Neutrophil (primary cell): Measurements from ENCODE around the gene ADAMTS2.

Source experiments
- H3K27ac ChIP-seq: fragments of 200-600 bp; sonication (generic); 2 replicates; pipeline ENCODE4 v1.5.1; 2016; ENCODE audit warnings: mild to moderate bottlenecking, moderate library complexity
- H3K27me3 ChIP-seq: fragments of 200-600 bp; sonication (generic); 2 replicates; pipeline ENCODE4 v1.6.0; 2016; ENCODE audit warnings: mild to moderate bottlenecking
- H3K36me3 ChIP-seq: fragments of 200-600 bp; sonication (generic); 2 replicates; pipeline ENCODE4 v1.5.1; 2017
- H3K4me1 ChIP-seq, 2 experiments: fragments of 200-600 bp in 1 of 2; sonication (generic) in 1 of 2; 1 replicate in 1 of 2; 2 replicates in 1 of 2; pipeline versions ENCODE4 v1.5.1 to v1.6.1; 2013 to 2016; ENCODE audit warnings: low read depth in 1 of 2, low read length in 1 of 2, mild to moderate bottlenecking in 1 of 2, moderate library complexity in 1 of 2; ENCODE audit not compliant: control insufficient read depth in 1 of 2, insufficient read depth in 1 of 2
- H3K4me3 ChIP-seq, 2 experiments: fragments of 200-600 bp in 1 of 2; sonication (generic) in 1 of 2; 1 replicate in 1 of 2; 2 replicates in 1 of 2; pipeline ENCODE4 v1.5.1; 2013 to 2016; ENCODE audit warnings: low read depth in 1 of 2, low read length in 1 of 2, mild to moderate bottlenecking in 1 of 2, moderate library complexity in 1 of 2
- H3K9me3 ChIP-seq: fragments of 200-600 bp; sonication (generic); 2 replicates; pipeline ENCODE4 v1.5.1; 2016
- CTCF ChIP-seq: fragments of 200-600 bp; sonication (generic); IDR thresholded peaks from 2 replicates; pipeline ENCODE4 v1.5.1; 2016; ENCODE audit warnings: antibody characterized with exemption

The ADAMTS2 gene

GRCh38 chr5:179302499-179303185, 42.6 kb downstream of the ADAMTS2 start:
- TF ChIP-seq CTCF, result no peak
- Histone ChIP-seq H3K9me3 (no peaks in the 10 kb centered on the region), H3K36me3 (no peaks in the 10 kb centered on the region), H3K27me3 (no peaks in the 10 kb centered on the region), H3K4me1 (no peaks in the 10 kb centered on the region), H3K27ac (no peak overlapping the region), H3K4me3 (no peak overlapping the region)

GRCh38 chr5:179301796-179302195, 43.5 kb downstream of the ADAMTS2 start:
- no peaks in the 10 kb centered on the region for H3K27me3 ChIP-seq
- H3K4me1 ChIP-seq, result no peaks in the 10 kb centered on the region
- H3K4me3 ChIP-seq, result no peak overlapping the region
- H3K27ac ChIP-seq, result no peak overlapping the region
- TF ChIP-seq CTCF, result no peak
- H3K36me3 ChIP-seq, result no peaks in the 10 kb centered on the region
- no peaks in the 10 kb centered on the region for H3K9me3 ChIP-seq

GRCh38 chr5:179301376-179301775, 43.9 kb downstream of the ADAMTS2 start:
- no peaks in the 10 kb centered on the region for H3K9me3 ChIP-seq
- H3K4me3 ChIP-seq, result no peak overlapping the region
- no peaks in the 10 kb centered on the region for H3K4me1 ChIP-seq
- no peaks in the 10 kb centered on the region for H3K27me3 ChIP-seq
- no peaks in the 10 kb centered on the region for H3K36me3 ChIP-seq
- no peak for TF ChIP-seq CTCF
- no peak overlapping the region for H3K27ac ChIP-seq

- Histone ChIP-seq H3K27me3 (no peaks in the 10 kb centered on the region), H3K9me3 (no peaks in the 10 kb centered on the region), H3K4me3 (no peak overlapping the region), H3K36me3 (no peaks in the 10 kb centered on the region), H3K27ac (no peak overlapping the region), H3K4me1 (no peaks in the 10 kb centered on the region)
- no peak for TF ChIP-seq CTCF
Observed at GRCh38 chr5:179300581-179301180, 44.6 kb downstream of the ADAMTS2 start.

- Histone ChIP-seq H3K27ac (no peak overlapping the region), H3K9me3 (no peaks in the 10 kb centered on the region), H3K4me3 (no peak overlapping the region), H3K36me3 (no peaks in the 10 kb centered on the region), H3K4me1 (no peaks in the 10 kb centered on the region), H3K27me3 (no peaks in the 10 kb centered on the region)
- no peak for TF ChIP-seq CTCF
Observed at GRCh38 chr5:179298181-179298993, 46.9 kb downstream of the ADAMTS2 start.
